Neural cell (in vitro differentiated cells): ENCODE measurements around the gene RABGAP1L.

Experiments
- CTCF ChIP-seq: fragments of 450-650 bp; IDR thresholded peaks from 2 replicates; pipeline ENCODE4 v1.5.1; 2014; ENCODE audit warnings: antibody characterized with exemption, mild to moderate bottlenecking, moderate library complexity; ENCODE audit not compliant: poor library complexity, severe bottlenecking
- EZH2 ChIP-seq: fragments of 200-600, 300-800 bp; shearing (Covaris generic), sonication (generic); IDR thresholded peaks from 2 replicates; pipeline ENCODE4 v1.6.1; 2014; ENCODE audit warnings: antibody characterized with exemption, low read length, borderline replicate concordance, mild to moderate bottlenecking; ENCODE audit not compliant: insufficient read depth, poor library complexity, severe bottlenecking
- MXI1 ChIP-seq: fragments of 450-650 bp; conservative IDR thresholded peaks from 2 replicates; pipeline ENCODE4 v1.6.1; 2014; ENCODE audit warnings: antibody characterized with exemption, mild to moderate bottlenecking; ENCODE audit not compliant: poor library complexity, severe bottlenecking
- POLR2AphosphoS5 ChIP-seq: IDR thresholded peaks from 2 replicates; pipeline ENCODE4 v1.6.1; 2012
- RAD21 ChIP-seq: fragments of 450-650 bp; conservative IDR thresholded peaks from 2 replicates; pipeline ENCODE4 v1.6.1; 2014; ENCODE audit warnings: antibody characterized with exemption, mild to moderate bottlenecking, moderate library complexity
- REST ChIP-seq: IDR thresholded peaks from 2 replicates; pipeline ENCODE4 v1.6.1; 2012; ENCODE audit warnings: borderline replicate concordance
- TAF1 ChIP-seq: IDR thresholded peaks from 2 replicates; pipeline ENCODE4 v1.6.1; 2012; ENCODE audit warnings: low read depth

GRCh38 chr1:174428739-174429138, 269.4 kb downstream of the RABGAP1L start:
- TF ChIP-seq CTCF (no peak), MXI1 (no peak), POLR2AphosphoS5 (no peak), EZH2 (no peak), REST (no peak), TAF1 (no peak), RAD21 (no peak)
